KG1 (cell line): ENCODE results near the gene WDFY4.

Experiments used
- DNase-seq: peaks from one replicate; lab custom pipeline; 2025; lab: John Stamatoyannopoulos, UW

Gene WDFY4

GRCh38 chr10:48710647-48711275, 26.1 kb downstream of the WDFY4 start:
- DNase-seq, result no peak

- no peak for DNase-seq
These were observed 27.2 kb downstream of the WDFY4 start for GRCh38 chr10:48711830-48712229.

DNA sequence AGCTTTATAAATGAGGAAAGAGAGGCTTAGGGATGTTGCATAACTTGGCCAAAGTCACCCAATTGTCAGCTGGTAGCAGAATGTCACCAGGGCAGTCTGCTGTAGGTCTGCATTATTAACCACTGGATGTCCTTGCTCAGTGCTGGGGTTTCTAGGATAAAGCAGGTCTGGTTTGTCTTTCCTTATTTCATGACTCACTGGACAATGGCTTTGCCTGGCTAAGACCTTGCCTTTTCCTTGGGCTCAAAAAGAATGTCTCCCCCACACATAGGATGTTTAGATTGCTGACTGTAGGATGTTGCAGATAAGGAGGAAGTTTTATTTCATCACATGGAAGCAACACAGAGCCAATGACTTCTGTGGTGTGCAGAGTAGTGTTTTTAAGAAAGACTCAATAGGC, 29.4 kb downstream of the WDFY4 start:
- DNase-seq, result no peak

- DNase-seq, result no peak
These were observed 31.7 kb downstream of the WDFY4 start for GRCh38 chr10:48716416-48716815.

- no peak for DNase-seq
These were observed 35.9 kb downstream of the WDFY4 start for GRCh38 chr10:48720611-48721010.

GRCh38 chr10:48722153-48723145, 37.8 kb downstream of the WDFY4 start:
- no peak for DNase-seq

DNA sequence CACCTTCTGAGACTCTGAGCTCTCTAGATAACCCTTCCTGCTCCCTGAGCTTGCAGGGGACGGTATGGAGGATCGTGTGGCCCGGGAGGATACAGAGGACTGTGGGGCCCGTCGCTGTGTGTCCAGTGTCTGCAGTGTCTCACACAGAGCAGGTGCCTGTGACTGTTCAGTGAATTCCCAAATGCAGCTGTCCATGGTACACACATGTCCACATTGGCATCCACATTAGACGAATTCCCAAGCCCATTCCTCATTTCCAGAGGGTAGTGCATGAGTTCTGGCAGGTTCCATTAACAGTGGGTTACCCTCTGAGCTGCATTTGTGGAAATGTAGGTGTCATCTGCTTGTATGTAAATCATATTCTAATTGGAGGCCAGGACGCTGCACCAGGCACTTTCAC, 39.5 kb downstream of the WDFY4 start:
- no peak for DNase-seq

DNA sequence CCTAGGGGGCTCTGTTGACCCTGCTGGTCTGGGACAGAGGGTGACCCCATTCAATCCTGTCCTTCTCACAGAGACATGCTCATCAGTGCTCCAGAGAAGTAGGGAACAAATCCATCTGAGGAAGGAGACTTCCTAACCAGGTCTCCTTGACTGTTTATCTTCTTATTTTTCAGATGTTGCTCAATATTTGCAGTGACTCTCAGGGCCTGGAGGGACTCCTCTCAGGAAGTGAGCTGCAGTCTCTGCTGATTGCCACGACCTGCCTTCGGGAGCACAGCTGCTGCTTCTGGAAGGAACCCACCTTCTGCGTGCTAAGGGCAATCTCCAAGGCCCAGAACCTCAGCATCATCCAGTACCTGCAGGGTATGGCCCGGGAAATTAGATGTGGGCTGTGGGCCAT, 41.0 kb downstream of the WDFY4 start:
- DNase-seq, result no peak

- no peak for DNase-seq
These were observed 43.2 kb downstream of the WDFY4 start for GRCh38 chr10:48727866-48728265.

- DNase-seq, result no peak
These were observed 44.5 kb downstream of the WDFY4 start for GRCh38 chr10:48729222-48729621.

DNA sequence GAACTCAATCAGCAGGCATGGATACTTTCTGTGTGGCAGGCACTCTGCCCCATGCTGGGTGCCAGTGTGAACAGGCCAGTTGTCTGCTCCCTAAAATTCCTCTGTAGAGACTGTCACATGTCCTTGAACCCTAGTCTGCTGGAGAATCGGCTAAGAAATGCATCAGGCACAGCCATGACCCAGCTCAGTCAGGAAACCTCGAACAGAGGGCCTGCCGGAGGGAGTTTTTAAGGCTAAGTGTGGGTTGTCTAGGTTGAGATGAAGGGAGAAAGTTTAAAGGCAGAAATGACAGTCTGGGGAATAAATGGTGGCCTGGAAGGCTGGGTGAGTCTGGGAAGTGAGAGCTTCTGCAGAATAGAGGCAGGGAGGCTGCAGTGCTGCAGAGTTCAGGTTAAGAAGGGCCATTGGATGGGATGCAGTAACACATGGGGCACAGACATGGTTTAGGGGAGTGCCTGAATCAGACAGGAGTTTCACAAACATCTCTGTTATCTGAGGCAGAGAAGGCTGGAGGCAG, 45.3 kb downstream of the WDFY4 start:
- no peak for DNase-seq

DNA sequence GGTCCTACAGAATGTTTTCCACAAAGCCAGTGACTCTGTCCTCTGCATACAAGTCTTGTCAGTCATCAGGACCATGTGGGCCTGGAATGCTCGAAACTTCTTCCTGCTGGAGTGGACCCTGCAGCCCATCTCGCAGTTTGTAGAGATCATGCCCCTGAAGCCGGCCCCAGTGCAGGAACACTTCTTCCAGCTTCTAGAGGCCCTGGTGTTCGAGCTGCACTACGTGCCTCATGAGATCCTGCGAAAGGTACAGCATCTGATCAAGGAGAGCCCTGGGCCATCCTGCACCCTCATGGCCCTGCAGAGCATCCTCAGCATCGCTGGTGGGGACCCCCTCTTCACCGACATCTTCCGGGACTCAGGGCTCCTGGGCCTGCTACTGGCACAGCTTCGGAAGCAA, 46.5 kb downstream of the WDFY4 start:
- DNase-seq, result no peak

DNA sequence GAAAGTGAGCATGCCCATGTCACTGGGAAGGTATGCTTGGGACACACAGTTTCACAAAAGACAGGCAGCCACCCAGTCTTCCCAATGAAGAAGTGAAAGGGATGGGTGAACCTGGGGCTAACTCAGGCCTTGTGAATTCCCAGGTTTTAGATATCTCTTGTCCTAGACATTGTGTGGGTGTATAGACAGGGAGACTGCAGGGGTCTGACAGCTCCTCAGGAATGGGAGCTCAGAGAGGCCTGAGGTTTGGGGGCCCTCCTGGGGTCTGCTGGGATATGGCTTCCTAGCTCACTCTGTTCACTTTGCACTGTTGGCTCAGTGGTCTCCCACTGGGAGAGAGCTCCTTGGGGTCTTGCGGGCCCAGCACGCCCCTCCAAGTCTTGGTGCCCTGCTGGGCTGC, 47.0 kb downstream of the WDFY4 start:
- no peak for DNase-seq

GRCh38 chr10:48733329-48733728, 48.7 kb downstream of the WDFY4 start:
- no peak for DNase-seq

GRCh38 chr10:48735836-48736390, 51.2 kb downstream of the WDFY4 start:
- DNase-seq, result no peak

DNA sequence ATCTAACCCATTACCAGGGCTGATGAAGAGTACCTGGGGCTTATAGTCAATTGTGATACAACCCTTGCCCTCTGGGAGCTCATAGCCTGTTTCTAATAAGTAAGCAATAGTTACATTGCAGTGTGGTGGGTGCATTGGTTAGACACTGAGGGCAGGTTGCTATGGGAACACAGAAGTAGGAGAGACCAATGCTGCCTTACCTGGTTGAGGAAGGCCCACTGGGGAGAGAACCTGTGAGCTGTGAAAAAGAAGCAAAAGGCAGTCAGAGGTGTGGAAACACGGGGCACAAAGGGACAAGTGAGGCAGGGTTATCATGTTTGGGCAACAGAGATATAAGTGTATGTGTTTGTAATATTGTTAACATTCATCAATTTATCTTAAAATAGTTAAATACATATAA, 51.9 kb downstream of the WDFY4 start:
- no peak for DNase-seq

- no peak for DNase-seq
These were observed 53.2 kb downstream of the WDFY4 start for GRCh38 chr10:48737886-48738285.

DNA sequence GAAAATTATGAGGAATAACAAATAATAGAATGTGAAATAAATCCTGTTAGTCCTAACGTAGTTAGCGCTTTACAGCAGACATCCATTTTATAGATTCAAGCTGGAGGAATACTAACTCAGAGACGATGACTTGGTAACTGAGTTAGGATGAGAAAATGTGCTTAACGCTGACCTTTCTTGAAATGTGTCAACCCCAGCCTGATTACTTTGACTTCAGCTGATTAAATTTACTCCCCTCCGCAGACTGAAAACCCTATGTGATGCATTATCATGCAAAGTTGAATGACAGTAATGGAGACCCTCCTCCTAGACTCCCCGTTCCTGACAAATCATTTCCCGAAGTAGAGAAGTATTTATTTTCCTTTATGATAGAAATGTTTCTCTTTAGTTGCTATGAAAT, 54.5 kb downstream of the WDFY4 start:
- no peak for DNase-seq

GRCh38 chr10:48740015-48740707, 55.5 kb downstream of the WDFY4 start:
- DNase-seq, result no peak

DNA sequence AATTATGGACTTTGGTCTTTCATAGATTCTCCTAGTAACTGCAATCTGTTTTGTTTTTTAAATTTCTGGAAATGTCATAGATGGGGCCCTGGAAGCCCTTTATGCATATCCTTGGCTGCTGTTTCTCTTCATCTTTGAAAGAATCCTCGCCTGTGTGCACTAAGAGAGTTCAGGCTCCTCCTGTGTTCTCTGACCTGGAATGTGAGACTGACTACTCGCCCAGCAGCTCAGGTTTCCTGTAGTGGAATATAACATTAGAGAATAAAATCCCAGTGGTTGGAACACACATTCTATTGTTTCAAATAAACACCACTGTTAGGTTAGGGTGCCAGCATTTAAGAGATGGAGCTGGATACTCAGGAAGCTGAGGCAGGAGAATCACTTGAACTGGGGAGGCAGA, 56.3 kb downstream of the WDFY4 start:
- no peak for DNase-seq

GRCh38 chr10:48742891-48743860, 58.5 kb downstream of the WDFY4 start:
- DNase-seq, result no peak
